WI38 (cell line): ENCODE data around the gene SLC44A3.

Experiments used
- H3K4me3 ChIP-seq: 2 replicates; pipeline ENCODE4 v1.5.1; 2011; ENCODE audit warnings: low read depth, mild to moderate bottlenecking, control low read depth, low read length
- CTCF ChIP-seq: IDR thresholded peaks from 2 replicates; pipeline ENCODE4 v1.5.1; 2012; ENCODE audit warnings: low read depth, mild to moderate bottlenecking, control low read depth, low read length

The SLC44A3 gene

GRCh38 chr1:94821636-94822305 is 1.6 kb downstream of the SLC44A3 start:
- TF ChIP-seq CTCF, result no peak
- H3K4me3 ChIP-seq, result no peak overlapping the region

DNA sequence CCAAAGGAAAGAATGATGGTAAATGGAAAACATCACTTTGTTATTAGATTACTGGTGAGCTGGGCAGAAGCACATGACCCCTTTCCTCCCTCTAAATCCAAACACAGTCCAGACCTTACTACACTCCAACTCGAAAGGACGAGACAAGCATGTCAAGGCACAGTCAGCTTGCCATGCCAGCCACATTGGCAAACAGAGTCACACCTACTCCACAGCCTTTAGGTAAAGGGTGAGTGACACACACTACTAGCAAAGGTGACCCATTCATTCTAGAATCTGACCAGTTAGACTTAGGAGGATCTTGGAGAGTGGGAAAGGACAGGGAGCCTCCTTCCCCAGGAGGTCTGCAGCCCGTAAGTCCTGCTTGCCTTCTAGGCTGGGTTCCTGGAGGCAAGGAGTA is 3.0 kb downstream of the SLC44A3 start:
- no peak overlapping the region for H3K4me3 ChIP-seq
- no peak for TF ChIP-seq CTCF

DNA sequence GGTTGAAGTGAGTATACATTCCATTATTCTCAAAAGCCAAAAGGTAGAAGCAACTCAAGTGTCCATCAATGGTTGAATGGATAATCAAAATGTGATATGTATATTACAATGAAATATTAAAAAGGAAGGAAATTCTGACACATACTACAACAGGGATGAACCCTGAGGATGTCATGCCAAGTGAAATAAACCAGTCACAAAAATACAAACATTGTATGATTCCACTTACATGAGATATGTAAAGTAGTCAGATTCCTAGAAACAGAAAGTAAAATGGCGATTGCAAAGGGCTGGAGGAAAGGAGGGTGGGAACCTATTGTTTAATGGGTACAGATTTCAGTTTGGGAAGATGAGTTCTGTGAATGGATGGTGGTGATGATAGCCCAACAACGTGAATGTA is 5.8 kb downstream of the SLC44A3 start:
- TF ChIP-seq CTCF, result no peak
- H3K4me3 ChIP-seq, result no peak overlapping the region

GRCh38 chr1:94827434-94827833 is 7.3 kb downstream of the SLC44A3 start:
- TF ChIP-seq CTCF, result no peak
- no peak overlapping the region for H3K4me3 ChIP-seq

DNA sequence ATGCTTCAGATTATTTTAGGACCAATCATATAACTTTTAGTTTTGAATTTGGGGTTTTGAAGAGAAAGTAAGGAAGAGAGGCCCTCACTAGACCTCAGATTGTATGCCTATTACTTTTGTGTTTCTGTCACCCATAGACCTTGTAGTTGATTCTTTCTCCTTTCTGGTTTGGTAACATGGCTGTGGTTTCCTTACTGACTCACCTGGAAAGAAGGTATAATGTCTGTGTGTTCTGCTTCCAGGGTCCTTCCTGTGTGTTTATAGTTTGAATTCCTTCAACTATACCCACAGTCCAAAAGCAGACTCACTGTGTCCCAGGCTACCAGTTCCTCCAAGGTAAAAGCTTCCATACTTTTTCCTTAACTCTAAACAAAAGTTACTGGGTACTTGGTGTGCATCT is 8.1 kb downstream of the SLC44A3 start:
- TF ChIP-seq CTCF, result no peak
- H3K4me3 ChIP-seq, result no peak overlapping the region

- no peak for TF ChIP-seq CTCF
- no peak overlapping the region for H3K4me3 ChIP-seq
These were observed 11.5 kb downstream of the SLC44A3 start for GRCh38 chr1:94831641-94832040.

GRCh38 chr1:94832446-94832845 is 12.3 kb downstream of the SLC44A3 start:
- no peak for TF ChIP-seq CTCF
- no peak overlapping the region for H3K4me3 ChIP-seq
